NCI-H446 (cell line): ENCODE results near the gene LEPROT.
A peak's percentile ranks its signal among the peaks of the same experiment; 100 is the strongest.
"Not testable (repeated sequence)": the region's sequence is repeated elsewhere in the genome, so short reads cannot be mapped to it uniquely, and the experiment has no call there.

Experiments
- DNase-seq, 2 experiments: peaks; one replicate each; lab custom pipeline; 2025; lab: John Stamatoyannopoulos, UW

The LEPROT gene

DNA sequence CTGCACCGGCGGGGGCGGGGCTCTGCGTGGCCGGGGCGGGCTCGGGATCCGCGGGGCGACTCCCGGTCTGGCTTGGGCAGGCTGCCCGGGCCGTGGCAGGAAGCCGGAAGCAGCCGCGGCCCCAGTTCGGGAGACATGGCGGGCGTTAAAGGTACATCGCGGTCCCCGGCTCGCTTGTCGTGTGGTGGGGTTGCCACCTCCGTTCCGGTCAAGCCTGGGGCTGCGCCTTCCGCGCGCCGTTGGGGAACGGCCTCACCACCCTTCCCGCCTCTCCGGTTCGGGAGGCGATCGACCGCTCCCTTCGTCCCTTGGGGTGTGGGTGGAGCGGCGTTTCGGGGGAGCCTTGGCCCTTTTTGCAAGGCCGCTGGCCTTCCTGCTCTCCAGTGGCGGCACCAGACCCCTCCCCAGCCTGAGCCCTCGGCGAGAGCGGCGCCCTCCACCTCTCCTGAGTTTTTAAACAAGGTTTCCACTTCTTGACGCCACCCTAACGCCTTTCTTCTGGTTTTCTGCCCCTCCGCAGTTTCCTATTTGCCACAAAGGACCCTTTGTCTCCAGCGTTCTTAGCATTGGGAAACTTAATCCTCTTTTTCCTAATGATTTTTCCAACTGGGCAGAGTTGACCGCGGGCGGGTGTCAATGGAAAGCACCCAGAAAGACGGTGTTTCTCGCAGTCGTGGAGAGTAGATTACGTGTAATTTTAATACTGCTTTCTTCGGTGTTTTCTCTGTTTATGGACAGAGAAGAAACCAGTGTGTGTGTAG lies at the start of gene LEPROT, which contains the start of gene LEPR:
Gene LEPROT, plus strand, starts transcription at position 79 of the 761 bp plus-strand sequence. Its CDS starts 57 bp downstream, at position 136.
Gene LEPR, plus strand, starts transcription at position 79 of the 761 bp plus-strand sequence. CDS start 144,898 bp downstream, outside the sequence.
- DNase-seq: peak in 1 of 2 experiments; percentile 90

DNA sequence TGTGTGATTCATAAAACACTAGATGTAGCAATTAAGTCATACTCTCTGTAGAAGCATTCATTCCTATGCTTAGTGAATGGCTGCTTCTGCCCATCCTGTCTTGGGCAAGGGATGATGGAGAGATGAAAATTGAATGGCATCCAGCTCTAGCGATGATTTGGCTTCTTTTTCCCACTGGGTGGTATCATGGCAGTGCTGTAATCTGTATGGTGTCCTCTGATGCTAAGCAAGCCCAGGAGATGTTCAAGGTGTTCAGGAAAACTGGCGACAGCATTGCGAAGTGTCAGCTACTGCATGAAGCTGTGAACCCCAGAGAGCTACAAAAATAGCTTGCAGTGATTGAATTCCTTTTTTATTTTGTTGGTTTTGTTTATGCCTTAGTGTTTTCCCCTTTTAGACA lies 48.9 kb upstream of the LEPROT start:
- DNase-seq: no peak

- no peak for DNase-seq
These were observed 47.9 kb upstream of the LEPROT start for GRCh38 chr1:65372557-65372956.

DNA sequence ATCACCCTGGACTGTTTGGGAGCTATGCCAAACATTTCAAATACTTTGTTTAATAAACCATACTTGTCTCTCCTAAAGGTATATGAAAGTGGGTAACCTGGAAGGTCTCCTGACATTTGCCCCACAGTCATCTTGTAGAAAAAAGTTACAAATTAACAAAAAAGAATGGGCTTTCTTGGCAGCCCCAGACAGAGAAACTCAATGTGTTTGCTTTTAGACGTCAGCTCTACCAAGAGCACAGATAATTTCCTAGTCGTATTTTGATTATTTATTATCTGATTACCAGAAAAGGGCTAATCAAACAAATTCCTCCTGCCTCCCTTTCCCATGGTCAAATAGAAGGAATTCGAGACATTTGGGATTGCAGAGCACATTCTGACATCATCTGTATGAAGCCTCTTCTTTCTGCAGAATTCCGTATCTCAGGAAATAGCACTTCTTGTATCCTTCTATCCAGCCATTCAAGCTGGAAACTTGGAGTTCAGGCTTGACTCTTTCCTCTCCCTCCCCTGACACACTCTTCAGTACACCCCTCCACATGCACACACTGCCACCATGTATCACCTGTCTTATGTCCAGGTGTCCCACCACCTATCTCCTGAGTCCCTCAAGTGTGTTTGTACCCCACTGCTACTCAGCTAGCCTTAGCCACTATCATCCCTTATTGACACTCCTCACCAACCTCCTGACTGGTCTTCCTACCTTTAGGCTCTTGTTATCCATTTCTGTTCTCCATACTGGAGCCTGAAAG lies 42.8 kb upstream of the LEPROT start:
- no peak for DNase-seq

DNA sequence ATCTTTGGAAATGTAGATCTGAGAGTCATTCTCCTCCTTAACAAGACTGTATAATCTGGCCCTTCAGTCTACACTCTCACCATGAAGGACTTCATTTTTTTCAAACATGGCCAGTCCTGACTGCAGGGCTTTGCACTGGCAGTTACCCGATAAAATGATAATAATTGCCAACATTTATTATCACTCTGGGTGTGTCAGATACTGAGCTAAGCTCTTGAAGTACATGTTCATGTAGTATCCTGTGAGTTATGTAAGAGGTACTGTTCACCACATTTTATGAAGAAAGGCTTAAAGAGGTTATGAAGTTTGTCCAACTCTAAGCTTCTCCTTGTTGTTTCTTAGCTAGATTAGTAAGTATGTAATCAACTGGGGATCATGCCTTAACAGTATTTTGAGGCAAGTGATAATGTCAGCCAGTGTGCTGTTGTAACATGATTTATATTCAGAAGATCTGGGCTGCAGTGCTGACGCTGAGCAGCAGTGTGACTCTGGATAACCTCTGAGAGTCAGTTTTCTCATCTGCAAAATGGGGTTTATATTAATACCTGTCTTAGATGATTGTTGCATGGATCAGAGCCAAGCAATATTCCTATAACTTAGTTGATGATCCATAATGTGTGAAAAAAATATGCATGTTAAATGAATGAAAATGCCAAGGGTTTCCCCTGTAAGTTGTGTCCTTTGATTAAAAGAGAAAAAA lies 42.1 kb upstream of the LEPROT start:
- no peak for DNase-seq

GRCh38 chr1:65384426-65384825 lies 36.0 kb upstream of the LEPROT start:
- not testable (repeated sequence) for DNase-seq

- peak; percentile 33 to 78 for DNase-seq
These were observed 34.0 kb upstream of the LEPROT start for GRCh38 chr1:65386439-65386838.

- DNase-seq: no peak
These were observed 32.6 kb upstream of the LEPROT start for GRCh38 chr1:65387821-65388220.

GRCh38 chr1:65388908-65389695 lies 31.4 kb upstream of the LEPROT start:
- DNase-seq: no peak

GRCh38 chr1:65392497-65392896 lies 28.0 kb upstream of the LEPROT start:
- DNase-seq: no peak

GRCh38 chr1:65393347-65393746 lies 27.1 kb upstream of the LEPROT start:
- no peak for DNase-seq

GRCh38 chr1:65393928-65394327 lies 26.5 kb upstream of the LEPROT start:
- no peak for DNase-seq

DNA sequence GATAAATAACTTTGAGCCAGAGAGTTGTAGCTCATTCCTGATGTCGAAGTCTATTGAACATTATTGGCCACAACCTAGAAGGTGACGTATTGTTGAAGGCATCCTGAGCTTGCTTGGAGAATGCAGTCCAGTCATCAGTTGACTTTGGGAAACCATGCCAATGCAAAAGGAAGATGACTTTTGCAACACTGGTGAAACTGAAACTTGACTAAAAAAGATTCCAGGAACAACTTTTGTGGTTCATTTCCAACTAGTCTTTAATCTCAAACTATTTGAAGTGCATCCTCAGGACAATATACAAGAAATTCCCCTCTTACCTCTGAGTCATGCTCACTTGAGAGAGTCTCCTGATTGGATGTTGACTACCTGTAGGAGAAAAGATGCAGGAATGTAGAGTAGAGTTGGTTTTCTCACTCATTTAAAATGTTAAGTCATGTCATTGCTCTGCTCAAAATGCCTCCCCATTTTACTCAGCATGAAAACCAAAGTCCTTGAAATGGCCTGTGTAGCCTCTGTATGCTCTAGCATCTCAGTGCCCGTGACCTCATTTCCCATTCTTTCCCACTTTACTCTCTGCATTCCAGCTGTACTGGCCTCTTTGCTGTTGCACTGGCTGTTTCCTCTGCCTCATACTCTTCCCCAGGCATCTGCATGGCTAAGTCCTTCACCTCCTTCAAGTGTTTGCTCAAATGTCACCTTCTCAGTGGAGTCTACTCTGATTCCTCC lies 24.4 kb upstream of the LEPROT start:
- DNase-seq: no peak

- no peak for DNase-seq
These were observed 22.4 kb upstream of the LEPROT start for GRCh38 chr1:65398083-65398482.

DNA sequence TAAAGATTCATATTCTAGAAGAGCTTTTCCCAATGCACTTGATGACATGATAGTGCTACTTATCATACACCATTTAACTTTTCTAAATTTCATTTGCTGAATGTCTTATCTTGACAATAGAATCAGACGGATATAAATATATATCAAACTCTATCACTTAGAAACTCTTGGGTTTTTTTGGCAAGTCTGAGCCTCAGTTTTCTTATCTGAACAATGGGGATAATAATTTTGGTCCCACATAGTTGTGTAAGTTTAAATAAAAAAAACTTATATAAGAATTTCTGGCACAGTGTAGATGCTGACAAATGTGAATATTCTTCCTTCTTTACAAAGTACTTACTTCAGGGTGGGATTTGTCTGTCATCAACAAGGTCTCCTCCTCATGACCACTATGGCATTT lies 21.5 kb upstream of the LEPROT start:
- DNase-seq: no peak

DNA sequence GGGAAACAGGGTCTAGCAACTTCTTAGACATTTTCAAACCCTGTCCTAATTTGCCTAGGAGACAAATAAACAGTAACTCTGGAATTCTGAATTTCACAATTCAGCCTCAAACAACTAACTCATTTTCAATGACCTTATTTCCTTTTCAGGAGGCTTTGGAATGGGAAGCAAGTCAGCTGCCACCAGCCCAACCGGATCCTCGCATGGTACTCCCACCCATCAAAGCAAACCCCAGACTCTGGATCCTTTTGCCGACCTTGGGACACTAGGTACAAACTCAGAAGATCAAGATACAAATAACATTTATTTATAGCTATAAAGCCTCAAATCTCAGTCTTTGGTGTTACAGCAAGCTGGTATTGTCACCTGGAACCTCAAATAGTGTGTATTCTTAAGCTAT lies 18.9 kb upstream of the LEPROT start:
- DNase-seq: no peak

DNA sequence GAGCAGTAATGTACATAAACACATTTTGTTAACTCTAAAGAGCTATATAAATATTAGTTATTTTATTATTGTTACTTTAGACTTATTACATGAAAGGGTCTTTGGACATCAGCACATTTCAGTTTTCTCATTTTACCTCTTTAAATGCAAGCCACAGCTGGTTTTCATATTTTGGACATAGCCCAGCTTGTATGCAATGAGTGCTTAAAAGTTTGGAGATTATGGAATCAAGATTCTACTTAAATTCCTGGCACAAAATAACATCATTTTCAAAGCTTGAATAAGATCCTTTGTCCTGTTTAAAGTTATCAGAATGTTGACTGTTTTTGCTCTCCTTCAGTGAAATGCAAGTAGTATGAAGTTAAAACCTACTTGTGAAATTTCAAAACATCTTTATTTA lies 15.5 kb upstream of the LEPROT start:
- DNase-seq: no peak

DNA sequence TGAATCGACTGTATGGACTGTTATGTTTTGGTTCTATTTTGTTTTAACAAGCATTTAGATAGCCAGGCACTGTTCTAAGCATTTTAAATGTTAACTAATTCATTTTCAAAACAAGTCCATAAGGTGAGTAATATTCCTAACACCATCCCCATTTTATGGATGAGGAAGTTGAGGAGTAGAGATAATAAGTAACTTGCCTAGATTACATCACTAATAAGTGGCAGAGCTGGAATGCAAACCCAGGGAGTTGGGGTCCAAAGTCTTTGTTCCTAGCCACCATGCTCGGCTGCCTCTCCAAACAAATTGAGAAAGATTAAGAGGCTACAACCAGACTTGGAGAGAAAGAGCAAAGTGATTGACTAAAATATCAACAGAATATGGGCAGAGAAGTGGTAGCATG lies 12.6 kb upstream of the LEPROT start:
- DNase-seq: no peak

GRCh38 chr1:65409314-65409713 lies 11.2 kb upstream of the LEPROT start:
- no peak for DNase-seq

DNA sequence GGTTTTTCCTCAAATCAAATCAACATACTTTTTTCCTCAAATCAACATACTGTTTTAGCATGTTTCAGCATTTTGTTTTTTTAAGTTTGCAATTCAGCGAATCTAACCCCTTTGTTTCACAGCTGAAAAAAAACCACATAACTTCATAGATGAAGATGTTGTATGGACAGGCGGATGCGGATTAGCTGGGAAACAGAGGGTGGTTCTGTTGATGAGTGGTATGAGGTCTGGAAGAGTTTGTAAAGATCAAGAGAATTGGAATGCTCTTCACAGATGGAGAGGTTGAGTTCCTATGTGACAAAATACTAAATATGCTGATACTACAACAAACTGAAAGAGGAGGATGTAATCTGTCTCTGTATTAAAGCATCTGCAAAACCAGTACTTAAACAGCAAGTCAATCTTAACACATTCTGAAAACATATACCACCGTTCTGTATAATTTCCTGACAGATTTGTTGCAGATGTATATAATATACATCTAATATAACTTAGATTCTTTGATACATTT lies 10.6 kb upstream of the LEPROT start:
- DNase-seq: no peak
